A673 (cell line): ENCODE measurements around the gene MPC1. TPM values are rescaled to one million over a fixed set of nuclear protein-coding genes. Genes with fewer than 3 reads are reported as not detected.

Source experiments
- BruUV-seq: library from RNA; stranded (reverse); fragments of 400-500 nt; replicated peaks from 2 replicates; lab custom pipeline; 2021; lab: Mats Ljungman, UMichigan
- CTCF ChIA-PET: fragments of 300-600 bp; sonication (Branson Sonifier 250); formaldehyde crosslinking; loops from one replicate; lab custom pipeline; 2022; ENCODE audit warnings: antibody characterized with exemption; lab: Charles Lee
- POLR2A ChIA-PET: fragments of 300-600 bp; sonication (Branson Sonifier 250); formaldehyde crosslinking; loops from one replicate; lab custom pipeline; 2022; ENCODE audit warnings: antibody characterized with exemption; ENCODE audit not compliant: low non-redundant PET; lab: Charles Lee
- DNase-seq: peaks from one replicate; pipeline ENCODE4 v3.0.0-alpha.2; 2015; ENCODE audit warnings: low spot score
- H3K27ac ChIP-seq: fragments of 200-600 bp; sonication (generic); 2 replicates; pipeline ENCODE4 v1.5.1; 2016; ENCODE audit warnings: mixed run types, low read depth, mild to moderate bottlenecking, mixed read lengths, antibody characterized with exemption, low read length; ENCODE audit not compliant: poor library complexity, severe bottlenecking
- H3K27me3 ChIP-seq: fragments of 200-600 bp; sonication (generic); replicated peaks from 2 replicates; pipeline ENCODE4 v1.6.1; 2017; ENCODE audit warnings: mixed run types, low read depth, mild to moderate bottlenecking, mixed read lengths, antibody characterized with exemption, low read length; ENCODE audit not compliant: insufficient read depth, poor library complexity
- H3K36me3 ChIP-seq: fragments of 200-600 bp; sonication (generic); 2 replicates; pipeline ENCODE4 v1.6.1; 2016; ENCODE audit warnings: mixed run types, mild to moderate bottlenecking, mixed read lengths, antibody characterized with exemption, low read length; ENCODE audit not compliant: insufficient read depth, poor library complexity, severe bottlenecking
- H3K4me1 ChIP-seq: fragments of 200-600 bp; sonication (generic); 2 replicates; pipeline ENCODE4 v1.6.1; 2017; ENCODE audit warnings: mixed run types, mild to moderate bottlenecking, mixed read lengths, antibody characterized with exemption, low read length; ENCODE audit not compliant: insufficient read depth, poor library complexity, severe bottlenecking
- H3K4me3 ChIP-seq: fragments of 200-600 bp; sonication (generic); 2 replicates; pipeline ENCODE4 v1.5.1; 2016; ENCODE audit warnings: low read depth, mixed run types, mild to moderate bottlenecking, mixed read lengths, low read length; ENCODE audit not compliant: poor library complexity, severe bottlenecking
- H3K9me3 ChIP-seq: fragments of 200-600 bp; sonication (generic); 2 replicates; pipeline ENCODE4 v1.6.1; 2016; ENCODE audit warnings: mixed run types, low read depth, mild to moderate bottlenecking, mixed read lengths, antibody characterized with exemption, low read length; ENCODE audit not compliant: poor library complexity, severe bottlenecking
- EZH2 ChIP-seq: fragments of 200-600 bp; sonication (generic); IDR thresholded peaks from 2 replicates; pipeline ENCODE4 v1.6.1; 2017; ENCODE audit warnings: borderline replicate concordance, low read depth, mild to moderate bottlenecking, mixed read lengths, antibody characterized with exemption, low read length; ENCODE audit not compliant: poor library complexity, severe bottlenecking
- intact Hi-C: fragments of 100-400 bp; cut with micrococcal nuclease; formaldehyde crosslinking; loops from one replicate; pipeline ENCODE4 v1.10.0; 2022; ENCODE audit not compliant: unreplicated experiment
- total RNA-seq: library from RNA; stranded (reverse); gene quantifications from 2 replicates; pipeline ENCODE4 v1.2.3, GENCODE V29; 2021
- TF ChIP-seq, protein P1 (sequence below): fragments of 300-800, 200-600 bp; sonication (generic); conservative IDR thresholded peaks from 2 replicates; pipeline ENCODE4 v1.5.1; 2017; ENCODE audit warnings: low read depth, mild to moderate bottlenecking, antibody characterized with exemption, low read length, moderate library complexity, mixed read lengths

The MPC1 gene
- total RNA-seq, 1 experiment from 2014 or later: 35.9 TPM

DNA sequence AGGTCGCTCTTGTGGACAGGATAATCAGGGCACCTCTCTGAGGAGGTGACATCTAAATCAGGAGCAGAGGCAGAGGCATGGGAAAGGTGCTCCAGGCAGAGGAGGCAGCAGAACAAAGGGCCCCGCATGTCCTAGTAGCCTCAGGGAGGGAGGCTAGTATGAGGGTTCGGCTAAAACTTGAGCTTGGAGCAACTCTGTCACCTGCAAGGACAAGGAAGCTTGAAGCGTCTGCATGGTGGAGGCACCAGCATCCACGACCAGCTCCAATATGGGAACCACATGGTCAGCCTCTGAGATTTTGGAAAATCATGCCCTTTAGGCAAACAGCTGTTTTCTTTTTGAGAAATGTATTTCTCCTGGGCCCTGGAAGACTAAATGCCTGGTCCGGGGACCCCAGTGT, 13.0 kb upstream of the MPC1 start:
- Histone ChIP-seq H3K9me3 (no peaks in the 10 kb centered on the region), H3K27ac (no peak overlapping the region), H3K4me1 (no peaks in the 10 kb centered on the region), H3K4me3 (no peak overlapping the region), H3K27me3 (no peaks in the 10 kb centered on the region), H3K36me3 (no peaks in the 10 kb centered on the region)
- TF ChIP-seq EZH2: no peak
- TF ChIP-seq, protein P1, sequence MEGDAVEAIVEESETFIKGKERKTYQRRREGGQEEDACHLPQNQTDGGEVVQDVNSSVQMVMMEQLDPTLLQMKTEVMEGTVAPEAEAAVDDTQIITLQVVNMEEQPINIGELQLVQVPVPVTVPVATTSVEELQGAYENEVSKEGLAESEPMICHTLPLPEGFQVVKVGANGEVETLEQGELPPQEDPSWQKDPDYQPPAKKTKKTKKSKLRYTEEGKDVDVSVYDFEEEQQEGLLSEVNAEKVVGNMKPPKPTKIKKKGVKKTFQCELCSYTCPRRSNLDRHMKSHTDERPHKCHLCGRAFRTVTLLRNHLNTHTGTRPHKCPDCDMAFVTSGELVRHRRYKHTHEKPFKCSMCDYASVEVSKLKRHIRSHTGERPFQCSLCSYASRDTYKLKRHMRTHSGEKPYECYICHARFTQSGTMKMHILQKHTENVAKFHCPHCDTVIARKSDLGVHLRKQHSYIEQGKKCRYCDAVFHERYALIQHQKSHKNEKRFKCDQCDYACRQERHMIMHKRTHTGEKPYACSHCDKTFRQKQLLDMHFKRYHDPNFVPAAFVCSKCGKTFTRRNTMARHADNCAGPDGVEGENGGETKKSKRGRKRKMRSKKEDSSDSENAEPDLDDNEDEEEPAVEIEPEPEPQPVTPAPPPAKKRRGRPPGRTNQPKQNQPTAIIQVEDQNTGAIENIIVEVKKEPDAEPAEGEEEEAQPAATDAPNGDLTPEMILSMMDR: no peak
- ChIA-PET POLR2A (no interaction called here), CTCF (no interaction called here)
- intact Hi-C loops: no loop called here
- no TSS peak for BruUV-seq
- DNase-seq: no peak

DNA sequence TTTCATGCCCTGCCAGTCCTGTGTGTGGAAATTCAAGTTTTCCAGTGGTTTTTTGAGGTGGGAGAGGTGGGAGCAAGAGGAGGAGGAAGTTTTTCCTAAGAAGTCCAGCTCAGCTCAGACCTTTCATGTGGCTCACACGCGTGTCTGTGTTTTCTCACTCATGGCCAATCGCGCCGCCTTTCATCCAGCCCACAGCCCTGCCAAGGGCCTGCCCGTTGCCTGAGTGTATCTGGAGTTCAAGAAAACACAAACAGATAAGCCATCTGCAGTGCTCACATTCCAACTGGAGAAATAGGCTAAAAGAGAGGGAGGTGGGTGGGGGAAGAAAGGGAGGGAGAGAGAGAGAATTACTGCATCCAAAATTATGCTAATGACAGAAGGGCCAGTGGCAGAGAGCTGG, 12.6 kb upstream of the MPC1 start:
- POLR2A ChIA-PET: no interaction called here
- H3K4me3 ChIP-seq: no peak overlapping the region
- DNase-seq: no peak
- intact Hi-C loops: no loop called here
- H3K27me3 ChIP-seq: no peaks in the 10 kb centered on the region
- BruUV-seq: no TSS peak
- H3K4me1 ChIP-seq: no peaks in the 10 kb centered on the region
- H3K36me3 ChIP-seq: no peaks in the 10 kb centered on the region
- CTCF ChIA-PET: interaction anchor here (0.7 kb wide), 1 partner anchor 160 kb away, joined by 4 read pairs; no protein-coding TSS in a partner anchor
- H3K27ac ChIP-seq: no peak overlapping the region
- no peaks in the 10 kb centered on the region for H3K9me3 ChIP-seq
- no peak for TF ChIP-seq EZH2
- TF ChIP-seq, protein P1: no peak

DNA sequence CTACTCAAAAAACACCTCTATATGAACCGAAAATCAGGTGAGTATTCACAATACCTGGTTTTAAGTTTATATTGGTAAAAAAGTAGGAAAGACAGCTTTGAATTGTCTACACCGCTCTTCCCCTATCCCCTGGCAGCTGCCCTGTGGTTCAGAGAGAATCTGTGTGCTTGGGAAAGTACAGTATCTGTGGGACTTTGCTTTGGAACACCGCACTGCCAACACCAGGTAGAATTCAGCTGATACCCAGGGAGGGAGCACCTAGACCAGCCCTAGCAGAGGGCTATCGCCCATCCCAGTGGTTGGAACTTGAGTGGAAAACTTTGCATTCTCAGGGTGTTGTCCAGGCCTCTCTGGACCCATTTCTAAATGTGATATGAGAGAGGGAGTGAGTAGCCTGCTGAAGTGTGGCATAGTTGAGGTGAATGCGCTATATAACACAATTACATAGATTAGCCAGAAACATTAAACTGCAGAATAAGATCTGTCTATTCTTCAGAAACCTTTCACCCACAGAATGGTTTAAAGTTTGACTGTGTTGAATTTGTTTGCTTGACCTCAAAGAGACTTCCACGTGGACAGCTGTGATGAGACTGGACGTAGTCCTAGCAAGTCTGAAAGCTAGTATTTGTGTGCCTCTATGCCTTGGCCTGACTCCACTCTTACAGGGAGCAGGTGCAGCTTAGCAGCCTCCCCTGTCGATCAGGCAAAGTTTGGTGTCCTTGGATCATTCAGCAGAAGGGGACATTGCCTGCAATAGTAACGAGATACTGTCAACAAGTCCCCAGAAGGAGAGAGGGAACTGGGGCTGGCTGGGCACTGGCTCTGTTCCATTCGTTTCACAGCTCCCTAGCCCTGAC, 11.5 kb upstream of the MPC1 start:
- CTCF ChIA-PET: interaction anchor here (0.6 kb wide), 1 partner anchor 81 kb away, joined by 3 read pairs; no protein-coding TSS in a partner anchor
- H3K4me1 ChIP-seq: no peaks in the 10 kb centered on the region
- POLR2A ChIA-PET: no interaction called here
- TF ChIP-seq EZH2: no peak
- TF ChIP-seq, protein P1: no peak
- no peaks in the 10 kb centered on the region for H3K27me3 ChIP-seq
- no TSS peak for BruUV-seq
- DNase-seq: no peak
- no peak overlapping the region for H3K4me3 ChIP-seq
- H3K9me3 ChIP-seq: no peaks in the 10 kb centered on the region
- H3K27ac ChIP-seq: no peak overlapping the region
- H3K36me3 ChIP-seq: no peaks in the 10 kb centered on the region
- intact Hi-C loops: no loop called here
